HUES6 (cell line): ENCODE data around the gene RPTOR.

Source experiments
- H3K27ac ChIP-seq: 2 replicates; pipeline ENCODE4 v1.7.0; 2013; ENCODE audit warnings: low read depth, mild to moderate bottlenecking, low read length, inconsistent platforms
- H3K27me3 ChIP-seq: 2 replicates; pipeline ENCODE4 v1.6.1; 2013; ENCODE audit warnings: low read length; ENCODE audit not compliant: control insufficient read depth, insufficient read depth
- H3K36me3 ChIP-seq: 2 replicates; pipeline ENCODE4 v1.6.1; 2013; ENCODE audit warnings: low read length; ENCODE audit not compliant: control insufficient read depth, insufficient read depth
- H3K4me1 ChIP-seq: 2 replicates; pipeline ENCODE4 v1.6.1; 2013; ENCODE audit warnings: low read length; ENCODE audit not compliant: control insufficient read depth, insufficient read depth
- H3K4me3 ChIP-seq: 2 replicates; pipeline ENCODE4 v1.5.1; 2013; ENCODE audit warnings: low read depth, low read length
- H3K9ac ChIP-seq: one replicate; pipeline ENCODE4 v1.6.1; 2013; ENCODE audit warnings: mild to moderate bottlenecking, low read length
- H3K9me3 ChIP-seq: 2 replicates; pipeline ENCODE4 v1.6.1; 2013; ENCODE audit warnings: low read depth, low read length; ENCODE audit not compliant: control insufficient read depth, insufficient read depth

The RPTOR gene

DNA sequence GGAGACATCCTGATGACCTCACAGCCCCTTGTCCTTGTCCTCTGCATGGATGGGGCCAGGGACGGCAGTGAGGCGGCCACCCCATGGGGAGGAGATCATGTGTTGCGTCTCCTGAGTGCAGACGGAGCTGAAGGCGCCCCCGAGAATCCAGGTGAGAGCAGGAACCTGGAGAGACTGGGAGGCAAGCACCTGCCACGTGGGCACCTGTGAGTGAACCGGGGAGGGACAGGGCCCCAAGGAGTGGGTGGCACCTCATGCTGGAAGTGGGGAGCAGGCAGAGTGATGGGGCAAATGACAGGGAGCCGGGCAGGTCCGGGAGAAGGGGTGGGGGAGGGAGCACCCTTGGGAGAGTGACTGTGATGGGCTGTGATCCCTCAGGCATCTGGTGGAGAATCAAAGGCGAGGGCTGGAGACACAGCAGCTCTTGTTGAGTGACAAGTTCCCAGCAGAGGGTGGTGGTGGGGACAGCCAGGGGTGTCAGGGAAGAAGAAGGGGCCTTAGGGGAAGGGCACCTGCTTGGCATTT, 272.7 kb downstream of the RPTOR start:
- Histone ChIP-seq H3K4me3 (no peak overlapping the region), H3K27me3 (no peaks in the 10 kb centered on the region), H3K36me3 (no peaks in the 10 kb centered on the region), H3K9me3 (no peaks in the 10 kb centered on the region), H3K27ac (no peak overlapping the region), H3K4me1 (peaks cover 9% of the 10 kb centered on the region), H3K9ac (no peak overlapping the region)

DNA sequence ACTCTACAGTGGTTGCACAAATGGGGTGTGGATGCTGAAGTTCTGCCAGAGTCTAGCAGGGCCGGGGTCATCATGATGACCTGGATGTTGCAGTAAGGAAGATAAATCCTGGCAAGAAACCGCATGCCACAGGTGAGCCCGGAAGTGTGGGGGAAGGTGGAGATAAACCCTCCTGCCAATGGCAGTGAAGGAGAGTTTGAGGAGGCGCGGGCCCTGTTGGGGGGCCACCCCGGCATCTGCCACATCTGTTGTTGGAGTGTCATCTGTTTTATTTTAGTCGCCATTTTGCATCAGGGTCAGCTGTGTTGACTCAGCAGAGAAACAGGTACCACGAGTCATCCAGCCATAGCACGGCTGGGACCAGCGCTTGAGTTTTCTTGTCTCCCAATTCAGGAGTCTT, 273.2 kb downstream of the RPTOR start:
- no peaks in the 10 kb centered on the region for H3K27me3 ChIP-seq
- no peak overlapping the region for H3K9ac ChIP-seq
- H3K4me3 ChIP-seq: no peak overlapping the region
- peaks cover 9% of the 10 kb centered on the region for H3K4me1 ChIP-seq
- H3K9me3 ChIP-seq: no peaks in the 10 kb centered on the region
- no peak overlapping the region for H3K27ac ChIP-seq
- no peaks in the 10 kb centered on the region for H3K36me3 ChIP-seq

DNA sequence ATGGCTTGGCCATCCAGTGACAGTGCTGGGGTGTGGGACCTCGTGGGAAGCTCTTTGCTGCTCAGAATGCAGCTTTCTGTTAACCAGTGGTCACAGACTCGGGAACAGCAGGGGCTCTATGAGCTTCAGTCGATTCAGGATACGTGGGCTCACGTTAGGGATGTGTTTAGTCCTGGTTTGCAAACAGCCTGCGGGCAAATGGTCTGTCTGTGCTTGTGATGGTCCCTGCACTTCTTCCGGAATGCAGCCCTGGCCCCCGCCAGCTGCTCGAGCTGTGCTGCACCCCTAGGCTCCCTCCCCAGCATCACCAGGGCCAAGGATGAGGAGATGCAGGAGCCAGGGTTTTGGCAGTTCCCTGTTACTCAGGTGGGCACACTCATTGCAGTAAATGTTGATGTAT, 274.2 kb downstream of the RPTOR start:
- H3K36me3 ChIP-seq: no peaks in the 10 kb centered on the region
- H3K4me1 ChIP-seq: peaks cover 9% of the 10 kb centered on the region
- no peaks in the 10 kb centered on the region for H3K27me3 ChIP-seq
- H3K27ac ChIP-seq: no peak overlapping the region
- no peak overlapping the region for H3K9ac ChIP-seq
- no peak overlapping the region for H3K4me3 ChIP-seq
- no peaks in the 10 kb centered on the region for H3K9me3 ChIP-seq

DNA sequence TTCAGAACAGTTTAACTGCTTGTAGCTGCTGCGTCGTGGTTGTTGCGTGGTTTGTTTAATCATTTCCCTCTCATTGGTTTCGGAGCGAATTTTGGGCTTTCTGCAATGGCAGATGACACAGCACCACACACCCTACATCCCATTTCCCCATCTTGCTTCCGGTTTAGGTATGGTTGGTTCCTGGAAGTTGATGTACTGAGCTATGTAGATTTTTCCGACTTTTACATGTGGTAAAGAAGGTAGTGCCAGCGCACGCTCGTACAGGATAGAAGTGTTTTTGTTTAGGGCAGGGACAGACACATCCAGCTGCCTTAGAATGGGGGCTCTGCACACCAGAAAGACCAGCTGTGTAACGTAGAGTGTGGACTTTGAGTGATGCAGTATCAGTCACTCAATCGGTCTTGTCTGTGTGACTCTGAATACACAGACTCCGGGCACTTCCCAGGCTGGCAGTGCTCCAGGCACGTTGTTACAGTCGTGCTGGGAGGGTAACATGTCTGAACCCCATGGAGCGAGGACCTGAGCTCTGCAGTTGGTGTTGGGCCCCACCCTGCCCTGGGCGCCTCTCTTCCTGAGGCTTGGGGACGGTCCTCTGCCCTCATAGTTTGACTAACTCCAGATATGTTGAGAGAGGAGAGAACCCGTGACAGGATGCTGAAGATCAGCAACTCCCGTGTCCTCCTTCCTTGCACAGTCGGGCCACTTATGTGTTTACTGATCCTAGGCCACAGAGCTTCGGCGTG, 275.0 kb downstream of the RPTOR start:
- Histone ChIP-seq H3K4me1 (peaks cover 9% of the 10 kb centered on the region), H3K9me3 (no peaks in the 10 kb centered on the region), H3K4me3 (no peak overlapping the region), H3K9ac (no peak overlapping the region), H3K27ac (no peak overlapping the region), H3K27me3 (no peaks in the 10 kb centered on the region), H3K36me3 (no peaks in the 10 kb centered on the region)

DNA sequence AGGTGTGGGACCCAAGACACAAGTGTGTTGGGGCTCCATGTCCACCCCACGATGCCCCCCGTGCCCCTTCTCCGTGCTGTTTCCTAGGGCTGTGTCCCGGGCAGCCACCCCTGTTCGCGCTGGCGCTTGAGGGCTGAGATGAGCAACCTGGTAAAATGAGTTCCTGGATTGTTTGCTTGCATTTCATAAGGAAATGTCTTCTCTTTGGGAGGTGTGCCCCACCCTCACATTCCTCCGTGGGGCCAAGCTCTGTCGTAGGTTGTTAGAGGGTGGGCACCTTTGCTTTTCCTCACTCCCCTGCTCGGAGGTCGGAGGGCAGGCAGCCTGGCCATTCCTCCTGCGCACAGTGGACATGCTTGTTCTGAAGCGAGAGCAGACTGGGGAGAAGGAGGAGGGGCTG, 275.7 kb downstream of the RPTOR start:
- Histone ChIP-seq H3K27ac (no peak overlapping the region), H3K36me3 (no peaks in the 10 kb centered on the region), H3K4me3 (no peak overlapping the region), H3K27me3 (no peaks in the 10 kb centered on the region), H3K9ac (no peak overlapping the region), H3K4me1 (peaks cover 9% of the 10 kb centered on the region), H3K9me3 (no peaks in the 10 kb centered on the region)

DNA sequence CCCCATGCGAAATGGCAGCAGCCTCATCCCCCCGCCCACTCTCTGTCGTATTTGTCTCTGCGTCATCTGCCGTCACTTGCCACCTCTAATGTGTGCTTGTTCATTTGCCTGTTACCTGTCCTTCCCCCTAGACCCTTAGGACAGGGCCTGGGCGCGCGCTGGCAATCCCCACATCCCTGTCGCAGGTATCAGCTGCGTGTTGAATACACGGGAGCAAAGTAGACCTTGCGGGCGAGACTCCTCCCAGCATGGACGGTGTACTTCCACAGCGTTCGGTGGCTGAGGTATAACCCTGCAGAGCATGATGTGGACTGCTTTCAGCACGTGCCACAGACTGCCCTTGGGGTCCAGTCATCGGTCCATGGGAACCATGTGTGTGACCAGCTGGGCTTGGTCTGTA, 276.9 kb downstream of the RPTOR start:
- no peaks in the 10 kb centered on the region for H3K36me3 ChIP-seq

DNA sequence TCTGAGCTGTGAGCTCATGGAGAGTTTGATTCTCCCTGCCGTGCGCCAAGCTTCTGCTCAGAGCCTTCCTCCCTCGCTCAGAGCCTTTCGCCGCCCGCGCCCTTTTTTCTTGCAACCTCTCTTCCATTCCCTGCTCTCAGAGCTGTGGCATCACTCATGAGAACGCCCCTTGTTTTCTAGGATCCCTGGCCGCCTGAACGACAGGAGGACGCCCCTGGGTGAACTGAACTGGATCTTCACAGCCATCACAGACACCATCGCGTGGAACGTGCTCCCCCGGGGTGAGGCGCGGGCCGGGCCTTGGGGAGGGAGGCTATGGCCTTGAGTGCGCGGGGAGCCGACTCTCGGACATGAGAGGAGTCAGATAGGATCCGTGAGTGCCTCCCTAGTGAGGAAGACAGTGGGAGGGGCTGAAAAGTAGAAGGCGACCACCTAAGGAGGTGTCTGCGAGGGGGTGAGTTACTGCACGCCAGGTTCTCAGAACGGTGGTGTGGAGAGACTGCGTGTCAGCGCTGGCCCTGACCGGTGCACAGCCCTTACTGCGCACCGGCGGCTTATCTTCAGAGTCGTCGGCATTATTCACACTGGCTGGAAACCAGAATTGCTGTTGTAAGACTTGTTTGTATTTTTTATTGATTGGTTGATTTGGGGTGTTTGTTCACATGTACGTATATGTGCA, 277.5 kb downstream of the RPTOR start:
- Histone ChIP-seq H3K27me3 (no peaks in the 10 kb centered on the region), H3K27ac (no peak overlapping the region), H3K9me3 (no peaks in the 10 kb centered on the region), H3K4me1 (peaks cover 19% of the 10 kb centered on the region), H3K4me3 (no peak overlapping the region), H3K9ac (no peak overlapping the region), H3K36me3 (no peaks in the 10 kb centered on the region)

More for the DNA sequence above, 276.9 kb downstream of the RPTOR start:
- Histone ChIP-seq H3K4me3 (no peak overlapping the region), H3K9me3 (no peaks in the 10 kb centered on the region), H3K27ac (no peak overlapping the region), H3K27me3 (no peaks in the 10 kb centered on the region), H3K9ac (no peak overlapping the region), H3K4me1 (peaks cover 13% of the 10 kb centered on the region)

DNA sequence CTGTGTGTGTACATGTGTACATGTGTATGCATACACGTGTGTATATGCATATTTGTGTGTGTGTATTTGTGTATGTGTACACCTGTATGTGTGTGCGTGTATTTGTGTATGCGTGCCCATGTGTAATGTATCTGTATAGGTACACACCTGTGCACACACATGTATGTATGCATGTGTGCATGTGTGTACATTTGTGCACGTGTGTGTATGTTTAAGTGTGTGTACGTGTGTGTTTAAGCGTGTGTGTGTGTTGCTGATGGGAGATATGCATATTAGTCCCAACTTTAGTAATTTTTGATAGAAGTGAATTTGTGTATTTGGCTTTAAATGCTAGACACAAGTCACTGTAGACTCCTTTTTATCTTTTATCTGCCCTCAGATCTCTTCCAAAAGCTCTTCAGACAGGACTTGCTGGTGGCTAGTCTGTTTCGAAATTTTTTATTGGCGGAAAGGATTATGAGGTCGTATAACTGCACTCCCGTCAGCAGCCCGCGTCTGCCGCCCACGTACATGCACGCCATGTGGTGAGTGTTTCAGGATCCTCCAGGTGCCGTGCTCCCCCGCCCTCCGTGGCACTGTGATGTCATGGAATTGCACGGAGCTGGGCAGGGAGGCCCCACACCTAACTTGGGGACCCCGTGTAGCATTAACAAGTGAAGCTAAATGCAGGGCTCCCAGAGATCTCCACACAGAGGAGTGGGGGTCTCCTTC, 278.2 kb downstream of the RPTOR start:
- Histone ChIP-seq H3K36me3 (no peaks in the 10 kb centered on the region), H3K9me3 (no peaks in the 10 kb centered on the region), H3K4me3 (no peak overlapping the region), H3K9ac (no peak overlapping the region), H3K27me3 (no peaks in the 10 kb centered on the region; the same call in 1 of the 2 replicates), H3K27ac (no peak overlapping the region), H3K4me1 (peaks cover 26% of the 10 kb centered on the region)

DNA sequence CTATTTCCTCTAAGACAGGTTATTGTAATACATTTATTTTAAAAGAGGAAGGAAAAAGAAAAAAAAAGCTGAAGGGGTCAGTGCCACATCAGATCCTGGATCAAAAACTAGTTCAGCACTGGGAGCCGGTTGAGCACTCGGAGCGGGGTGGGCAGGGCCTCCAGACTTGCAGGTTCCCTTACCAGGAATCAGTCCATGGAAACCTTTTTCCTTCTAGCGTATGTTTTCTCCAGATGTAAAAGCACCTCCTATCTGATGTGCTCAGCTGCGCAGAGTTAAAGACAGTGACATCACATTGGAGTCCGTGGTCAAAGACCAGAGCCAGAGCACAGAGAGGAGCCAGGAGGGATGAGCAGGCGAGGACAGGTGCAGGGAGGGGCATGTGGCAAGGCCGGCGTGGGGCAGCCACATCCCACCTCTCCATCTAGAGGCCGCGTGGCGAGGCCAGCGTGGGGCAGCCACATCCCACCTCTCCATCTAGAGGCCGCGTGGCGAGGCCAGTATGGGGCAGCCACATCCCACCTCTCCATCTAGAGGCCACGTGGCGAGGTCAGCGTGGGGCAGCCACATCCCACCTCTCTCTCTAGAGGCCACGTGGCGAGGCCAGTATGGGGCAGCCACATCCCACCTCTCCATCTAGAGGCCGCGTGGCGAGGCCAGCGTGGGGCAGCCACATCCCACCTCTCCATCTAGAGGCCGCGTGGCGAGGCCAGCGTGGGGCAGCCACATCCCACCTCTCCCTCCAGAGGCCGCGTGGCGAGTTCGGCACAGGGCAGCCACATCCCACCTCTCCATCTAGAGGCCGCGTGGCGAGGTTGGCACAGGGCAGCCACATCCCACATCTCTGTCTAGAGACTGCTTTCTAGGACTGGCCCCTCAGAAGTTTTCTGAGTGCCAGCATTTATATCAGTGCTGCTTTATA, 280.2 kb downstream of the RPTOR start:
- Histone ChIP-seq H3K36me3 (no peaks in the 10 kb centered on the region), H3K9me3 (no peaks in the 10 kb centered on the region), H3K4me3 (no peak overlapping the region), H3K9ac (no peak overlapping the region), H3K27me3 (no peaks in the 10 kb centered on the region; the same call in 1 of the 2 replicates), H3K27ac (no peak overlapping the region), H3K4me1 (peaks cover 35% of the 10 kb centered on the region)

DNA sequence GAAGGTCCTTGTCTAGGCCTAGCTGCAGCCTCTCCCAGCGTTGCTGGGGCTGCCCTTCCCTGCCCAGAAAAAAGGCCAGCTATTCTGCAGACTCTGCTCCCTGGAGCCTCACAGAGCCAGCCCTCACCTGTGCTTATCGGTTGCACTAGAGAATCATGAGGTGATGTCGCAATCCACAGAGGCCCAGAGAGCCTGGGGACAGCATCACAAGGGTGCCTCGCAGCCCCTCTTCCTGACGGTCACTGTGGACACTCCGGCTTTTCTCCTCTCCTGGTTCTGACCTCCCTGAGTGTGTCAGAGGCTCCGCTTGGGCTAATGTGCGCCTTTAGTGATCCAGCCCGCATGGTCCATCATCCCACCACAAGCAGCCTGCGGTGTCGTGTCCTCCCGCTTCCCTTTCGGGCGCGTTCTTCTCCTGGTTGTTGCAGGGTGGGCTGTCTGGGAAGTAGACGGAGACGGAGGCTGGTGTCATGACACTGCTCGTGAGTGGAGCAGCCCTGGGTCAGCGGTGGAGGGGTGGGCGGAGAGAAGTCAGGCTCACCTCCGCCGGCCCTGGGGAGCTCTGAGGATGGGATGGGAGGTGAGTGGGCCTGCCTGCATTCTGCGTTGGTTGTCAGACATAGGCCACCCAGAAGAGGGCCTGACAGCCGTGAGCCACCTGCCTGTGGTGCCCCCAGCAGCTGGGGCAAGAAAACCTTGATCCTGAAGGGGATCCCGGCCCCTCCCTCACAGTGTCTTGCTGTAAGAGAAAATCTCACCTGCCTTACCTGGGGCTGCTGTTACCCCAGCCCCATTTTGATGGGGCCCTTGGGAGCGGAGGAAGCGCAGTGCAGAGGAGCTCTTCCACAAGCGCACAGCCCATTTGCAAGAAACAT, 281.1 kb downstream of the RPTOR start:
- Histone ChIP-seq H3K27me3 (no peaks in the 10 kb centered on the region; the same call in 1 of the 2 replicates), H3K9ac (no peak overlapping the region), H3K9me3 (no peaks in the 10 kb centered on the region), H3K4me3 (no peak overlapping the region), H3K36me3 (no peaks in the 10 kb centered on the region), H3K4me1 (peaks cover 28% of the 10 kb centered on the region), H3K27ac (no peak overlapping the region)
